Measurements from ENCODE around the gene GEMIN4. TPM values are rescaled to one million over a fixed set of nuclear protein-coding genes. Genes with fewer than 3 reads are reported as not detected.

The GEMIN4 gene
- polyA plus RNA-seq, 1 experiment: 9.3 TPM

DNA sequence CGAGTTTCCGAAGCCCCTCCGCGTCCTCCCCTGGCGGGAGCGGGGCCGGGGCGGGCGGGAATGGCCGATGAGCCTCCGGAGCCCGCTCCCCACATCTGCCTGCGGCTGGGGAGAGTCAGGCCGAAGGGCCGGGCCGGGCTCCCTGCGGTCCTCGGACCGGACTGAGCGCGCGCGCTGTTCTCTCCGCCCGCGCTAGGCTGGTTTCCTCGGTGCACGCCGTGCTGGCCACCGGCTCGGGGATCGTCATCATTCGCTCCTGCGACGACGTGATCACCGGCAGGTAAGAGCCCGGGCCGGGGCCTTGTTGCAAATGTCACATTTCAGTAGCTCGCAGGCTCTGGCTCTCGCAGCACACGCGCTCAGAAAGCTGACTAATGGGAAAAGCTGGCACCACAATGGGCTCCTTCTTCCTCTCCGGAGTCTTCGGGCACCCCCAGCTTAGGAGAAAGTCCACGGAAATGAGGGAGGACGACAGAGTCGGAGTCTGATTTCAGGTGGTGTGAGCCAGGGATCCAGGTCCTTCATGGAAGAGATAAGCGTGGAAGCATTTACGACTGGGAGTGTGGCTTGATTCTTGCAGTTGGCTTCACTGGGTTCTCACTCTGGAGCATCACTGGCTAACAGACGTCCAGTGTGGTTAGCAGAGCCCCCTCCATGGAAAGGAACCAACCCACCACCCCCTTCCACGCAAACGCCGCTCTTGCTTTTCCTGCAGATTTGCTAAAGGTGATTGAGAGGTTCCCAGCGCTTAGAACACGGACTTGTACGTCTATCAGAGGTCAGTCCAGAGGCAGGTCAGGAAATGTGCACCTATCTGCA lies 19.0 kb downstream of the GEMIN4 start:
- DNase-seq (ENCODE audit: low read depth, low spot score): no peak
- H3K27ac ChIP-seq (ENCODE audit: low read depth, low read length): peak overlapping the region; percentile 47
- H3K9me3 ChIP-seq (ENCODE audit: control insufficient read depth, insufficient read depth, low read length): no peaks in the 10 kb centered on the region
- H3K4me3 ChIP-seq (ENCODE audit: low read depth, low read length): peak overlapping the region; percentile 71
- no peaks in the 10 kb centered on the region for H3K27me3 ChIP-seq (ENCODE audit: control insufficient read depth, insufficient read depth, low read length)
- ChIA-PET CTCF (interaction anchor here (1.2 kb wide), 1 partner anchor 247 kb away, joined by 3 read pairs; no protein-coding TSS in a partner anchor), POLR2A (interaction anchor here (0.6 kb wide), 1 partner anchor 18 kb away, joined by 12 read pairs; the partner anchor contains the start of gene VPS53)
- TF ChIP-seq, protein P1, sequence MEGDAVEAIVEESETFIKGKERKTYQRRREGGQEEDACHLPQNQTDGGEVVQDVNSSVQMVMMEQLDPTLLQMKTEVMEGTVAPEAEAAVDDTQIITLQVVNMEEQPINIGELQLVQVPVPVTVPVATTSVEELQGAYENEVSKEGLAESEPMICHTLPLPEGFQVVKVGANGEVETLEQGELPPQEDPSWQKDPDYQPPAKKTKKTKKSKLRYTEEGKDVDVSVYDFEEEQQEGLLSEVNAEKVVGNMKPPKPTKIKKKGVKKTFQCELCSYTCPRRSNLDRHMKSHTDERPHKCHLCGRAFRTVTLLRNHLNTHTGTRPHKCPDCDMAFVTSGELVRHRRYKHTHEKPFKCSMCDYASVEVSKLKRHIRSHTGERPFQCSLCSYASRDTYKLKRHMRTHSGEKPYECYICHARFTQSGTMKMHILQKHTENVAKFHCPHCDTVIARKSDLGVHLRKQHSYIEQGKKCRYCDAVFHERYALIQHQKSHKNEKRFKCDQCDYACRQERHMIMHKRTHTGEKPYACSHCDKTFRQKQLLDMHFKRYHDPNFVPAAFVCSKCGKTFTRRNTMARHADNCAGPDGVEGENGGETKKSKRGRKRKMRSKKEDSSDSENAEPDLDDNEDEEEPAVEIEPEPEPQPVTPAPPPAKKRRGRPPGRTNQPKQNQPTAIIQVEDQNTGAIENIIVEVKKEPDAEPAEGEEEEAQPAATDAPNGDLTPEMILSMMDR (IDR thresholded peaks at IDR 0.05; ENCODE audit: low read depth, low read length): no peak

DNA sequence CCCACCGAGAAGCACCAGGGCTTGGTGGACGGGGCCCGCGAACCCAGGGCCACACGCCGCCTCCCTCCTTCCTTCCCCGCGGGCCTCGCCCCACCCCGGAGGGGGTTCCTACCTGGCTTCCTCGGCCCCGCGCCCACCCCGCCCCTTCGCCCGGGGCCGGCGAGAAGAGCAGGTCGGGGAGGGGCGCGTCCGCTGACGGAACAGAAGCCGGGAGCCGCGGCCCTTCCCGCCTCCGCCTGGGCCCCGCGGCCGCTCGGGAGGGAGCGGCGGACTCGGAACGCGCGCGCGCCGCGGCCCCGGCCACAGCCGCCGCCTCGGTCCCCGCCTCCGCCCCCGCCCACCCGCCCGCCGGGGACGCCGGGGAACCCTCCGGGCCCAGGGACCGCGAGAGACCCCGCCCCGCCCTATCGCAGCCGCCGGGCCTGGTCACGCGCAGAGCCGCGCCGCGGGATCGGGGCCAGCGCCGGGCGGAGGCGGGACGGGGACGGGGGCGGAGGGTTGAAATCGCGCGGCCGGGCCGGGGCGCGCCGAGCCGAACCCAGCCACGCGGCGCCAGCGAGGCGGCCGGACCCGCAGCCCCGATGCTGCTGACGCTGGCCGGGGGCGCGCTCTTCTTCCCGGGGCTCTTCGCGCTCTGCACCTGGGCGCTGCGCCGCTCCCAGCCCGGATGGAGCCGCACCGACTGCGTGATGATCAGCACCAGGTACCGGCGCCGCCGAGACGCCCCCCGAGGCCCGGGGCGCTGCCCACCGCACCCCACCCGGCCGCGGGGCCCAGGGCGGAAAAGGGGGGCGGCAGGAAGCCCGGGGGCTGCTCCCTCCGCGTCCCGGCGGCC lies 19.8 kb downstream of the GEMIN4 start, which contains the start of gene TLCD3A:
TLCD3A (plus strand) TSS at position 530 of the 835 bp plus-strand sequence; CDS start at position 582, 52 bp downstream.
- POLR2A ChIA-PET: no interaction called here
- DNase-seq (ENCODE audit: low read depth, low spot score): no peak
- Histone ChIP-seq H3K27me3 (ENCODE audit: control insufficient read depth, insufficient read depth, low read length) (no peaks in the 10 kb centered on the region), H3K9me3 (ENCODE audit: control insufficient read depth, insufficient read depth, low read length) (no peaks in the 10 kb centered on the region), H3K4me3 (ENCODE audit: low read depth, low read length) (peak within 1 kb of the TSS; percentile 71), H3K27ac (ENCODE audit: low read depth, low read length) (peak within 1 kb of the TSS; percentile 47)
- CTCF ChIA-PET: no interaction called here
- TF ChIP-seq, protein P1 (IDR thresholded peaks at IDR 0.05; ENCODE audit: low read depth, low read length): no peak

DNA sequence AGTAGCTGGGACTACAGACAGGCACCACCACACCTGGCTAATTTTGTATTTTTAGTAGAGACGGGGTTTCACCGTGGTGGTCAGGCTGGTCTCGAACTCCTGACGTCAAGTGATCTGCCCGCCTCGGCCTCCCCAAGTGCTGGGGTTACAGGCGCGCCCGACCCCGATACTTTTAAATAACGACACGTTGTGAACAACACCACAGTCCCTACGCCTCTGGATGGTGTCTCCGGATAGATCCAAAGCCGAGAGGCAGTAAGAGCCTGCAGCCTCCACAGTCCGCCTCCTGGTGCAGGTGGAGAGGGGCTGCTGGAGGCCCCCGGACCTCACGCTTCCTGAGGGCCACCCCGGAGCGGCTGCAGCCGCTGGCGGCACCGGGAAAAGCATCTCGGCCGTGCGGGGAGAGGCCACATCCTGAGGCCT lies 20.4 kb downstream of the GEMIN4 start:
- H3K27ac ChIP-seq (ENCODE audit: low read depth, low read length): peak overlapping the region; percentile 47

DNA sequence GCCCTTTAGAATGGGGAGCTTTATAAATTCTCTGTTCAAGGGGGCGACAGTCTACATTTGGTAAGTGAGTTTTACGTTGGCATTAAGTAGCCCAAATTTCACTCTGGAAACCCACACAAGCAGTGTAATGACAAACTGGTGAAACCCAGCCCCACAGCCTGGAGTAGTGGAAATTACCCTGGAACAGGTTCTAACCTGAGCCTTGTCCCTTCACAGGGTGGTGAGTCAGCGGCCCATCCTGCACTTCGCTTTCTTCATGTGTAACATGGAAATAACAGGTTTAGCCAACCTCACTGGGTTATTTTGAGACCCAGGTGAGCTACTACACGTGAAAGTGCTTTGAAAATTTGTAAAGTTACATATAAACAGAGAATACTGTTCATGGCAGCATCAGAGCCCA lies 23.2 kb downstream of the GEMIN4 start:
- POLR2A ChIA-PET: interaction anchor here (0.7 kb wide), 1 partner anchor 10 kb away, joined by 3 read pairs; no protein-coding TSS in a partner anchor
- no peaks in the 10 kb centered on the region for H3K9me3 ChIP-seq (ENCODE audit: control insufficient read depth, insufficient read depth, low read length)
- no peak overlapping the region for H3K4me3 ChIP-seq (ENCODE audit: low read depth, low read length)
- H3K27ac ChIP-seq (ENCODE audit: low read depth, low read length): no peak overlapping the region
- H3K27me3 ChIP-seq (ENCODE audit: control insufficient read depth, insufficient read depth, low read length): no peaks in the 10 kb centered on the region
- DNase-seq (ENCODE audit: low read depth, low spot score): no peak
- TF ChIP-seq, protein P1 (IDR thresholded peaks at IDR 0.05; ENCODE audit: low read depth, low read length): no peak
- CTCF ChIA-PET: no interaction called here

More for the DNA sequence above, 20.4 kb downstream of the GEMIN4 start:
- ChIA-PET CTCF (interaction anchor here (1.0 to 1.1 kb wide), 2 partner anchors 21 to 265 kb away, joined by 3 to 4 read pairs; partner anchors contain the start of gene TIMM22), POLR2A (no interaction called here)
- TF ChIP-seq, protein P1 (IDR thresholded peaks at IDR 0.05; ENCODE audit: low read depth, low read length): no peak
- H3K9me3 ChIP-seq (ENCODE audit: control insufficient read depth, insufficient read depth, low read length): no peaks in the 10 kb centered on the region
- H3K27me3 ChIP-seq (ENCODE audit: control insufficient read depth, insufficient read depth, low read length): no peaks in the 10 kb centered on the region
- H3K4me3 ChIP-seq (ENCODE audit: low read depth, low read length): peak overlapping the region; percentile 71
- no peak for DNase-seq (ENCODE audit: low read depth, low spot score)

All from AG04450 (cell line).